GM19452 (cell line): ENCODE data around the gene DYRK1A.

Source experiments
- ATAC-seq: cut with Tn5 transposase; IDR thresholded peaks from one replicate; pipeline ENCODE4 v1.9.1; 2021; ENCODE audit not compliant: unreplicated experiment

The DYRK1A gene

GRCh38 chr21:37365517-37366481 lies 774 bp upstream of the DYRK1A start:
- ATAC-seq, result peak; percentile 27

DNA sequence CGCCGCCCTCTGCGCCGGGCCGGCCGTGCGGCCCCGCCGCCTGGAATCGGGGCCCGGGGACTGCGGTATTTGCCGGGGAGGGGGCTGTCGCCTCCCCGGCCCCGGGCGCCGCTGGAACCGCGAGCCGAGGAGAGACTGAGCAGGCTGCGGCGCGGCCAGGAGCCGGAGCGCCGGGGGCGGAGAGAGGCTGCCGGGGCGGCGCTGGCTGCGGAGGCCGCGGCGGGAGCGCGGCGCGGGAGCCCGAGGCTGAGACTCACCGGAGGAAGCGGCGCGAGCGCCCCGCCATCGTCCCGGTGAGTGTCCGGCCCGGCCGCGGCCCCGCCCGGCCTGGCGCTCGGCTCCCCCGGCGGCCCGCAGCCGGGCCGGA lies 746 bp downstream of the DYRK1A start:
- peak; percentile 4 for ATAC-seq

- ATAC-seq, result no peak
These were observed 1.3 kb downstream of the DYRK1A start for GRCh38 chr21:37367703-37368540.

DNA sequence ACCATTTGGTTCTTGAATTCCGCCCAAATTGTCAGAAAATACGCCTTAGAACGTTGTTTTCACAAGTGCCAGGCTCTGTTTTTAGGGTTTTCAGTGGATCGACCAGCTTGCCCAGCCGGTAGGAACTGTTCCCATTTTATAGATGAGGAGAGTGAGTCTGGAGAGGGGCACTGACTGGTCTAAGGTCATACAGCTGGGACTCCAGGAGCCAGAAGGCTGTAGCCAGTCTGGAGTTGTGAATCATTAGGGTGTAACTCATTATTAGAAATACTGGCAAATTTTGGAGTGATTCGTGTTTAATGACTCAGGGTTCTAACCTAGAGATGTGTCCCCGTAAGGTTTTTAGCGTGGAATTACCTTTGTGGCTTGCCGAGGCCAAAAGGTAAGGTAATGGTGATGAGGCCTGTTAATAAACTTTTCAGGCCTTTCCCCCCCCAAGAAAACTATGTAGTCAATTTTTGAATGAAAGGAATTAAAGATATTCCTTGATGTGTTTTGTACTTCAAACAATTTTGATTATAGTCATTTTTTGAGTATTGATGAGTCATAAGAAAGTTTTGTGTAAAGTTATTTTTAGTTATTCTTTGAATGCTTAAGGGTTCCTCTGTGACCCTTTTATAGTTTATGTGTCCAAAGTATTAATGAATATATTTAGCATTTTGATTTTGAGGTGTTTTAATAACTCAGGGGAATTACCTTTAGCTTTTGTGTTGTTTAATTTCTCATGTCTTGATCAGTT lies 2.1 kb downstream of the DYRK1A start:
- ATAC-seq, result no peak

DNA sequence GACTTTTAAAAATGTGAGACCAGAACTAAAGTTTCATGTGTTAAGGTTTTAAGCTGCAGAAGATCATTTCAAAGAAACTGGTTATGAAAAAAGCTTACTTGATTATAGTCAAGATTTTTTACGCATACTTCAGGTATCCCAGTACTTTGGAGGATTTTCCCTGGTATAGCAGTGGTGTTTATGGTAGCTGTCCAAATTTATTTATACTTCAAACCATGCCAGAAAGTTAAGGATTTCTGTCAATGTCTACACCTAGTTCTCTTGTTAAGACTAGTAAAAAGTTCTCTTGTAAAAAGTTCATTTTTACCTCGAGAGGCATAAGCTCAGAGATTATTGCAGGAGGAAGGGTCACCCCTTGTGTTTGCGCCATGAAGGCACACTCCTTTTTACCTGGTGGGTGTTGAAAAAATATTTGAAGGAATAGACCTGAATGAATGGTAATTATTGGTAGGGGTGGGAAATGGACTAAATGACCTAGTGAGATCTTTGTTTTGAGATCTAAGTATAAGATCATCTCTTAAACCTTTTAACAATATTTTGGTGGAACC lies 2.8 kb downstream of the DYRK1A start:
- ATAC-seq, result no peak

GRCh38 chr21:37370152-37371040 lies 3.8 kb downstream of the DYRK1A start:
- ATAC-seq, result no peak

- ATAC-seq, result no peak
These were observed 4.4 kb downstream of the DYRK1A start for GRCh38 chr21:37371041-37371397.

- no peak for ATAC-seq
These were observed 5.7 kb downstream of the DYRK1A start for GRCh38 chr21:37372127-37372731.

- ATAC-seq, result no peak
These were observed 6.4 kb downstream of the DYRK1A start for GRCh38 chr21:37372951-37373350.

DNA sequence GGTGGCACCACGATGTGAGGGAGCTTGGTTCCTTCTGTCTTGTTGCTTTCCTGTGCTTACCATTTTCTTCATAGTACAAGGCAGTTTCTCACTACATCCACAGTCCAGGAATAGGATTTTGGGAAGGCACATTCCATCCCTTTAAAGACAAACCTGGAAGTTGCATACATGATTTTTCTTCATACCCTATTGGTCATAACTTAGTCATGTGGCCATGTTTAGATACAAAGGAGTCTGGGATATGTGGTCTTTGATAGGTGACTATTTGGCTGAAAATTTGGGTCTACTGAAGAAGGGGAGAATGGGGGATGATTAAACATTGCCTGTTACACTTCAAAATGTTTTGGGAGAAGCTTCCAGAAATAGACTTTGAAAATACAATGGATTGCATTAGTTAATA lies 7.0 kb downstream of the DYRK1A start:
- ATAC-seq, result no peak

DNA sequence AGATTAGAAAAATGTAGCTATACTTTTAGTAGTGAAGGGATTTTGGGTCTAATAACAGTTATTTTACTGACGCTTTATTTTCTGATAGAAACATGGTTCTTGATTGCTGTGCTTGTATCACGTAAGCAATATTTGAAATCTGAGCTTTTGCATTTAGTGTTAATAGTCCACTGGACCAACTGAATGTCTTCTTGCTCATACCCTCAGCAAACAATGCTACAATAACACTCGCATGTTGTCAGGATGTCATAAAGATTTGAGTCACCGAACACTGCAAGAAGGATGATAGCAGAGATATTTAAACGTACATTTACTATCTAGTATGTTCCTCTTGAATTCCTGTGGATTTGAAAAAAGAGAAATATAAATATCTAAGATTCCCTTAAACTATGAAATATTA lies 7.5 kb downstream of the DYRK1A start:
- no peak for ATAC-seq

GRCh38 chr21:37375866-37376574 lies 9.4 kb downstream of the DYRK1A start:
- ATAC-seq, result no peak

GRCh38 chr21:37378700-37379139 lies 12.1 kb downstream of the DYRK1A start:
- no peak for ATAC-seq

- no peak for ATAC-seq
These were observed 14.1 kb downstream of the DYRK1A start for GRCh38 chr21:37380349-37381323.

DNA sequence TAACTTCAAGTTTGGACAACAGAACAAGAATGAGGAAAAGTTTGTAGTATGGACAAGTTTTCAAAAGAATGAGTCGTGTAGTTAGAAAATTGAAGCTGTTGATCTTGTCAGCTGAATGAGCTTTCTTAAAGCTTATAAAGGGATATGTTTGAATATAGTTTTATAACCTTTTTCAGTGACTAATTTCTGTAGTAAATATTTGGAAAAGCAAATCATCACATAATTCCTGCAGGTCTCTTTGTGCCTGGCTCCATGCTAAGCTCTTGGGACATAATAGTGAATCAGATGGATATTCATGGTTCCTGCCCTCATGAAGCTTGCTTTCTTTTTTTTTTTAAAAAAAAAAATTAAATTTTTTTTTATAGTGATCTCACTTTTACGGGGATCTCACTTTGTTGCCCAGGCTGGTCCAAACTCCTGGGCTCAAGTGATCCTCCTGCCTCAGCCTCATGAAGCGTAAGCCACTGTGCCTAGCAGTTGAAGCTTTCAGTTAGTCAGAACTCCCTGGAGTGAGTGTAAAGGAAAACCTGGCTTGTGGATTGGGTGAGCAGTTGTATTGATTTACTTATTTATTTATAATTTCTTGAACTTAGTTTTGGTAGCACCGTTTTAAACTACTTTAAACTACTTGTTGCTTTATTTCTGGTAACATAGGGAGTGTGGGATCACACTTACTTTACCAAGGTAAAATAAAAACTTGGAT lies 15.5 kb downstream of the DYRK1A start:
- no peak for ATAC-seq

DNA sequence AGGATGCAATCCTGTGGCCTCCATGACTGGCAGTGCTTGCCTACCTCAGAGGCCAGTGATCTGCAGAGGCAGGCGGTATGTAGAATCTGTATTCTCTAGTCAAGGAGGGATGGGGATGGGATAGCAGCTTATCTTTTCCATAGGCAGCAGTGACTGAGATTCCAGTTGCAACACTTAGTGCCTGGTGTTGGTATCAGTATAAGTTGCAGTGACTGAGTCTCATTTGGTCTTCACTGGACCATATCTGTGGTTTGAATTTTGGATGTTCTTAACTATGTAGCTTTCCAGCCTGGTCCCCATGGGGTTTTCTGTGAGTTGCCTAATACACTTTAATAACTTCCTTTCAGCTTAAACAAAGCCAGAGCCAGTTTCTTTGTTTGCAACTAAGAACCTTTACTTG lies 16.5 kb downstream of the DYRK1A start:
- no peak for ATAC-seq

DNA sequence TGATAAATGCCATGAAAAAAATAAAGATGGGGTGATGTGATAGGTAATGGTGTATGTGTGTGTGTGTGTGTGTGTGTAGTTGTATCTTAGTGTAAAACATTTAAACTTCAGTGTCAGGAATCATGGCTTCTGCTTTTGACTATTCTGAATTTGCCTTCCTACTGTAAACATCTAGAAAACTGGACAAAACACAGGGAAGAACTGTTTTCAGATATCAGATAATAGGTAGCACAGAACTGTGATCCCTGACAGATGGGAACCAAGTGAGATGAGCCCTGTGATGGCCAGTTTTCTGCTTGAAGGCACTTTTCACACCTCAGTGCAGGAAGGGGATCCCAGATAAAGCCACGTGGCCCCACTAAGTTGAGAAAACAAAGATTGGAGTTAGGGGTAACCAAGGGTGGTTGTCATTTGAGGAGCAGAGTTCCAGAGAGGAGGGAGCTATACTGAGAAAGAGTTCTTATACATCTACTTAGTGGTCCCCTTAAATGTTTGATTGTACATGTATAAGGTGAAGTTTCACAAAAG lies 17.3 kb downstream of the DYRK1A start:
- ATAC-seq, result no peak
